Loucy (cell line): Measurements from ENCODE around the gene RABGGTA.

ENCODE experiments used
- H2AFZ ChIP-seq: fragments of 200-600 bp; sonication (generic); 2 replicates; pipeline ENCODE4 v1.6.0; 2016; ENCODE audit warnings: antibody characterized with exemption, mild to moderate bottlenecking, low read length, moderate library complexity
- H3F3A ChIP-seq: fragments of 200-600 bp; 2 replicates; pipeline ENCODE4 v1.6.0; 2016; ENCODE audit warnings: antibody characterized with exemption, low read depth, mild to moderate bottlenecking
- H3K27me3 ChIP-seq: fragments of 200-600 bp; sonication (generic); 2 replicates; pipeline ENCODE4 v1.6.1; 2014; ENCODE audit warnings: low read length, mild to moderate bottlenecking; ENCODE audit not compliant: insufficient read depth, poor library complexity, severe bottlenecking
- H3K36me3 ChIP-seq: fragments of 200-600 bp; sonication (generic); 2 replicates; pipeline ENCODE4 v1.6.1; 2016; ENCODE audit warnings: low read length; ENCODE audit not compliant: insufficient read depth
- H3K4me1 ChIP-seq: fragments of 200-600 bp; sonication (generic); 2 replicates; pipeline ENCODE4 v1.5.1; 2014; ENCODE audit warnings: low read length, mild to moderate bottlenecking; ENCODE audit not compliant: insufficient read depth, poor library complexity, severe bottlenecking
- H3K4me2 ChIP-seq: fragments of 200-600 bp; sonication (generic); 2 replicates; pipeline ENCODE4 v1.6.0; 2014; ENCODE audit warnings: antibody characterized with exemption, low read length, low read depth, mild to moderate bottlenecking; ENCODE audit not compliant: poor library complexity, severe bottlenecking
- H3K4me3 ChIP-seq: fragments of 200-600 bp; sonication (generic); 2 replicates; pipeline ENCODE4 v1.5.1; 2014; ENCODE audit warnings: low read length, mild to moderate bottlenecking, mixed read lengths; ENCODE audit not compliant: poor library complexity, severe bottlenecking
- H3K79me2 ChIP-seq: fragments of 200-600 bp; sonication (generic); 2 replicates; pipeline ENCODE4 v1.6.1; 2014; ENCODE audit warnings: low read length; ENCODE audit not compliant: insufficient read depth
- H3K9ac ChIP-seq: fragments of 200-600 bp; sonication (generic); 2 replicates; pipeline ENCODE4 v1.6.0; 2014; ENCODE audit warnings: mild to moderate bottlenecking, low read depth, low read length, moderate library complexity; ENCODE audit not compliant: poor library complexity, severe bottlenecking
- H3K9me2 ChIP-seq: fragments of 200-600 bp; sonication (generic); replicated peaks from 2 replicates; pipeline ENCODE4 v1.6.1; 2016; ENCODE audit warnings: low read depth, low read length, mixed read lengths
- H3K9me3 ChIP-seq: fragments of 200-600 bp; sonication (generic); 2 replicates; pipeline ENCODE4 v1.6.1; 2014; ENCODE audit warnings: mild to moderate bottlenecking, antibody characterized with exemption, low read length, low read depth; ENCODE audit not compliant: insufficient read depth
- H4K20me1 ChIP-seq: fragments of 200-600 bp; sonication (generic); 2 replicates; pipeline ENCODE4 v1.6.0; 2014; ENCODE audit warnings: antibody characterized with exemption, low read length, mild to moderate bottlenecking; ENCODE audit not compliant: insufficient read depth, poor library complexity, severe bottlenecking
- EZH2phosphoT487 ChIP-seq: fragments of 200-600 bp; IDR thresholded peaks from 2 replicates; pipeline ENCODE4 v1.6.1; 2018; ENCODE audit warnings: antibody characterized with exemption, mild to moderate bottlenecking, moderate library complexity, borderline replicate concordance
- TF ChIP-seq, protein P1 (sequence below): fragments of 200-600 bp; sonication (generic); conservative IDR thresholded peaks from 2 replicates; pipeline ENCODE4 v1.5.1; 2014; ENCODE audit warnings: mild to moderate bottlenecking, antibody characterized with exemption, low read length

RABGGTA gene

GRCh38 chr14:24279301-24280186 is 8.1 kb upstream of the RABGGTA start:
- no peaks in the 10 kb centered on the region for H3F3A ChIP-seq
- H3K9me2 ChIP-seq = no peaks in the 10 kb centered on the region
- no peak overlapping the region for H3K9ac ChIP-seq
- TF ChIP-seq EZH2phosphoT487 = no peak
- TF ChIP-seq, protein P1, sequence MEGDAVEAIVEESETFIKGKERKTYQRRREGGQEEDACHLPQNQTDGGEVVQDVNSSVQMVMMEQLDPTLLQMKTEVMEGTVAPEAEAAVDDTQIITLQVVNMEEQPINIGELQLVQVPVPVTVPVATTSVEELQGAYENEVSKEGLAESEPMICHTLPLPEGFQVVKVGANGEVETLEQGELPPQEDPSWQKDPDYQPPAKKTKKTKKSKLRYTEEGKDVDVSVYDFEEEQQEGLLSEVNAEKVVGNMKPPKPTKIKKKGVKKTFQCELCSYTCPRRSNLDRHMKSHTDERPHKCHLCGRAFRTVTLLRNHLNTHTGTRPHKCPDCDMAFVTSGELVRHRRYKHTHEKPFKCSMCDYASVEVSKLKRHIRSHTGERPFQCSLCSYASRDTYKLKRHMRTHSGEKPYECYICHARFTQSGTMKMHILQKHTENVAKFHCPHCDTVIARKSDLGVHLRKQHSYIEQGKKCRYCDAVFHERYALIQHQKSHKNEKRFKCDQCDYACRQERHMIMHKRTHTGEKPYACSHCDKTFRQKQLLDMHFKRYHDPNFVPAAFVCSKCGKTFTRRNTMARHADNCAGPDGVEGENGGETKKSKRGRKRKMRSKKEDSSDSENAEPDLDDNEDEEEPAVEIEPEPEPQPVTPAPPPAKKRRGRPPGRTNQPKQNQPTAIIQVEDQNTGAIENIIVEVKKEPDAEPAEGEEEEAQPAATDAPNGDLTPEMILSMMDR = peak; percentile 74
- H2AFZ ChIP-seq = no peak overlapping the region
- H3K4me1 ChIP-seq = peaks cover 24% of the 10 kb centered on the region
- H3K9me3 ChIP-seq = no peaks in the 10 kb centered on the region
- H3K27me3 ChIP-seq = no peaks in the 10 kb centered on the region
- no peaks in the 10 kb centered on the region for H3K79me2 ChIP-seq
- H3K4me2 ChIP-seq = peak overlapping the region; percentile 41
- H3K4me3 ChIP-seq = no peak overlapping the region
- H3K36me3 ChIP-seq = no peaks in the 10 kb centered on the region
- H4K20me1 ChIP-seq = no peaks in the 10 kb centered on the region

- H3K9me3 ChIP-seq = no peaks in the 10 kb centered on the region
- no peaks in the 10 kb centered on the region for H3K36me3 ChIP-seq
- no peaks in the 10 kb centered on the region for H3K27me3 ChIP-seq
- H3K9ac ChIP-seq = no peak overlapping the region
- no peak overlapping the region for H2AFZ ChIP-seq
- no peaks in the 10 kb centered on the region for H3K9me2 ChIP-seq
- TF ChIP-seq, protein P1 = no peak
- no peak for TF ChIP-seq EZH2phosphoT487
- H4K20me1 ChIP-seq = no peaks in the 10 kb centered on the region
- no peaks in the 10 kb centered on the region for H3K79me2 ChIP-seq
- no peak overlapping the region for H3K4me3 ChIP-seq
- H3K4me2 ChIP-seq = peak overlapping the region; percentile 36
- H3F3A ChIP-seq = no peaks in the 10 kb centered on the region
- H3K4me1 ChIP-seq = peaks cover 24% of the 10 kb centered on the region
Observed at GRCh38 chr14:24278424-24278823, 7.0 kb upstream of the RABGGTA start.

DNA sequence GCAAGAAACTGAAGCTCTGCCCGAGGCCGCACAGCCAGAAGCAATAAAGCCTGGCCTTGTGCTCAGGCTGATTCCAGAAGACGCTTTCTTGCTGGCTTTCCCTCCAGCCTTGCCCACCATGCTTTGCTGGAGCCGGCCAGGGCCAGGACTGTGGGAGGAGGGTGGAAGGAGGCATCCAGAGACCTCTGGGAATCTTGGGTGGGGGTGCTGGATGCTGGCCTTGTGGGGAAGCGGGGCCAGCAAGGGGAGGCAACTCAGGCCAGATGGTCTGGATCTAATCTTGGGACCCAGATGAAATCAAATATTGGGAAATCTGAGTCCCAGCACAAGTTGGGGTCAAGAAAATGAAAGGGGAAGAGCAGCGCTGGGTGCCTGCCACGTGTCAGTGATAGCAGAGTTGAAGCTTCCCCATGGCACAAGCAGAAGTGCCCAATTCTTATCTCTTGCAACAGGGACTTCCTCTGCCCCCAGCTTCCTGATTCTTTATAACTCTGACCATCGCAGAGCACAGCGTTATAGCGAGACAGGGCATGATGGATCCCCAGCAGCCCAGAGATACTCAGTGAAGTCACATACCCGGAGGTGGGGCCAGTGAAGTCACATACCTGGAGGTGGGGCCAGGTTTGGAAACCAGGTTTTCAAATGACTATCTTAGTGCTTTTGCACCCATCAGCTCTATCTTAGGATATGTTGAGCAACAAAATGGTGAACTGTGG is 6.4 kb upstream of the RABGGTA start:
- Histone ChIP-seq H4K20me1 (no peaks in the 10 kb centered on the region), H3K4me1 (peaks cover 24% of the 10 kb centered on the region), H3K4me3 (no peak overlapping the region), H3K36me3 (no peaks in the 10 kb centered on the region), H3K4me2 (peak overlapping the region; percentile 36), H3K79me2 (no peaks in the 10 kb centered on the region), H3F3A (no peaks in the 10 kb centered on the region), H3K9me3 (no peaks in the 10 kb centered on the region), H2AFZ (no peak overlapping the region), H3K9ac (no peak overlapping the region), H3K27me3 (no peaks in the 10 kb centered on the region), H3K9me2 (no peaks in the 10 kb centered on the region)
- TF ChIP-seq, protein P1 = no peak
- no peak for TF ChIP-seq EZH2phosphoT487
